ENCODE data around the gene FBXO33. TPM values are rescaled to one million over a fixed set of nuclear protein-coding genes. Genes with fewer than 3 reads are reported as not detected.

FBXO33 gene, protein sequence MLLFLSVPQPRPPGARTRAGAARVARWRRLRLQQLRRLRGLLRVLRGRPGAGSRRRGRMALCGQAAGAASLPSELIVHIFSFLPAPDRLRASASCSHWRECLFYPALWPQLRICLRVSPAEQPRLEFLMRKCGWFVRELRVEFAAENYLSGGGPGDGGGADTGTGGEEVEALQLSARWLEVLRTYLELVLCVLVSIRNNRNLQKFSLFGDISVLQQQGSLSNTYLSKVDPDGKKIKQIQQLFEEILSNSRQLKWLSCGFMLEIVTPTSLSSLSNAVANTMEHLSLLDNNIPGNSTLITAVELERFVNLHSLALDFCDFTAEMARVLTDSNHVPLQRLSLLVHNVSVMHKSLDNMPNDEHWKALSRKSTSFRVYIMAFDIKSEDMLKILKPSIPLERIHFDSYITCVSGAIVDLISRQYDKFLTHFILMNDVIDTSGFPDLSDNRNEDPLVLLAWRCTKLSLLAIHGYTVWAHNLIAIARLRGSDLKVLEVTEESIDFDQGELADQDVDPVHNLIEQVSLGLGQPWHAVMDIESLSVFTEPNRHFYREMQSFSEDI
- total RNA-seq: 10 to 100 TPM; 27.4 to 40.2 (median 33.5) TPM

DNA sequence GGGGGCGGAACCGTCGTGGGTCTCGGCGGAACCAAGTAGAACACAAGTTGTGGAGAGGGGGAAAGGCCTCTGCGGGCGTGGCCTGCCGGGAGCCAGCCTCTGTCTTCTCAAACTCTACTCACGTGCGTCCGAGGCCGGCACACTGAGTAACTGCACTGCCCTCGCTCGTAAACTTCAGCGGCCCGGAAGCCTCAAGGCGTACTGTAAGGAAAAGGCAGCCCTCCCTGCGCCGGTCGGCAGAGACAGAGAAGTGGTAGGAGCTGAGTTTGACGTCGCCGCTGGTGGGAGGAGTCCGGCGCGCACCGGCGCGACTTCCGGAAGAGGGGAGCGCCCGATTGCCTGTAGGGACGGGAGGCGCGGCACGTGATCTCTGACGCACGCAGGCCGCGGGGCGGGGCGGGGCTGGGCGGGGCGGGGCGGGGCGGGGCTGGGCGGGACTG lies at the start of gene FBXO33:
Gene FBXO33, minus strand, starts transcription at position 255 of the 440 bp plus-strand sequence. CDS start 271 bp downstream, outside the sequence.
- Histone ChIP-seq H3K4me3 (replicated peaks in 1 of 3) (peak within 1 kb of the TSS; percentile 85 to 92 (median 90)), H3K9me3 (no peaks in the 10 kb centered on the region), H3K36me3 (no peaks in the 10 kb centered on the region), H3K27ac (peak within 1 kb of the TSS; percentile 98 to 100 (median 98)), H3K27me3 (no peaks in the 10 kb centered on the region), H3K4me1 (peaks cover 29% of the 10 kb centered on the region in 2 donors)
- DNase-seq: peak; percentile 96
- WGBS, 2 donors: 0% methylated on average over 8 to 13 of the region's 47 CpGs
- TF ChIP-seq, protein P1, sequence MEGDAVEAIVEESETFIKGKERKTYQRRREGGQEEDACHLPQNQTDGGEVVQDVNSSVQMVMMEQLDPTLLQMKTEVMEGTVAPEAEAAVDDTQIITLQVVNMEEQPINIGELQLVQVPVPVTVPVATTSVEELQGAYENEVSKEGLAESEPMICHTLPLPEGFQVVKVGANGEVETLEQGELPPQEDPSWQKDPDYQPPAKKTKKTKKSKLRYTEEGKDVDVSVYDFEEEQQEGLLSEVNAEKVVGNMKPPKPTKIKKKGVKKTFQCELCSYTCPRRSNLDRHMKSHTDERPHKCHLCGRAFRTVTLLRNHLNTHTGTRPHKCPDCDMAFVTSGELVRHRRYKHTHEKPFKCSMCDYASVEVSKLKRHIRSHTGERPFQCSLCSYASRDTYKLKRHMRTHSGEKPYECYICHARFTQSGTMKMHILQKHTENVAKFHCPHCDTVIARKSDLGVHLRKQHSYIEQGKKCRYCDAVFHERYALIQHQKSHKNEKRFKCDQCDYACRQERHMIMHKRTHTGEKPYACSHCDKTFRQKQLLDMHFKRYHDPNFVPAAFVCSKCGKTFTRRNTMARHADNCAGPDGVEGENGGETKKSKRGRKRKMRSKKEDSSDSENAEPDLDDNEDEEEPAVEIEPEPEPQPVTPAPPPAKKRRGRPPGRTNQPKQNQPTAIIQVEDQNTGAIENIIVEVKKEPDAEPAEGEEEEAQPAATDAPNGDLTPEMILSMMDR (IDR thresholded peaks at IDR 0.05): no peak
- TF ChIP-seq POLR2A (IDR thresholded peaks at IDR 0.05): peak in 1 of 2 donors; percentile 35
- intact Hi-C loops (cut with DNase I): no loop called here

DNA sequence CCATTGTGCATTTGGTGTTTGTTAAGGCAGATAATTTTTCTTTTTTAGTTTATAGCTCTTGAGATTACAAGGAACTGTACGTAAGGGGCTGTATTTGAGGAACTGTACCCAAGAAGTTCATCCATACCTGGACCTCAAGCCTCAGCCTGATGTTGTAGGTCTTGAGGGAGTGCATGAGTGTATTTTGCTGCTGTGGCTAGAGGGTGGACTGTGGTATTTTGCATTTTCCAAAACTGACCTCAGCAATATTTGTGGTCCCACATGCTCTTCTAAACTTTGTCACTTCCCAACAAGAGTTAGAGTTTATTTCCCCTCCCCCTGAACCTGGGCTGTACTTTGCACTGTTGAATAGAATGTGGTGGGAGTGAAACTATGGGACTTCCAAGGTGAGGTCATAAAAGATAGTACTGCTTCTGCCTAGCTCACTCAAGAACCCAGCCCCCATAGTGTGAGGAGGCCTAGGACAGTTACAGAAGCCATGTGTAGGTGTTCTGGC lies 42.2 kb upstream of the FBXO33 start:
- TF ChIP-seq, protein P1 (IDR thresholded peaks at IDR 0.05): no peak
- no peak for TF ChIP-seq POLR2A (IDR thresholded peaks at IDR 0.05)
- no peaks in the 10 kb centered on the region for H3K4me1 ChIP-seq
- no peak overlapping the region for H3K27ac ChIP-seq
- no peak overlapping the region for H3K4me3 ChIP-seq (replicated peaks in 1 of 3)
- H3K27me3 ChIP-seq: no peaks in the 10 kb centered on the region
- DNase-seq: no peak
- no peaks in the 10 kb centered on the region for H3K9me3 ChIP-seq
- intact Hi-C loops (cut with DNase I): no loop called here
- 96 to 97% methylated on average over 1 of the region's 1 CpG for WGBS, 2 donors
- H3K36me3 ChIP-seq: no peaks in the 10 kb centered on the region

DNA sequence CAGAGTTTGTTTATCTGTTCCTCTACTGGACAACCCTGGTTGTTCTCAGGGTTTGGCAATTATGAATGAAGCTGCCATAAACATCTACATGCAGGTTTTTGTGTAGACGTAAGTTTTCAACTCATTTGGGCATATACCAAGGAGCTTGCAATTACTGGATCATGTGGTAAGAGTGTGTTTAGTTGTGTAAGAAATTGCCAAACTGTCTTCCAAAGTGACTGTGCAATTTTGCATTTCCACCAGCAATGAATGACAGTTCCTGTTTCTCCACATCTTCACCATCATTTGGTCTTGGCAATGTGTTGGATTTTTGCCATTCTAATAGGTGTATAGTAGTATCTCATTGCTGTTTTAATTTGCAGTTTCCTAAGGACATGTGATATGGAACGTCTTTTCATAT lies 39.8 kb upstream of the FBXO33 start:
- Histone ChIP-seq H3K27me3 (no peaks in the 10 kb centered on the region), H3K36me3 (no peaks in the 10 kb centered on the region), H3K27ac (no peak overlapping the region), H3K4me1 (no peaks in the 10 kb centered on the region), H3K4me3 (replicated peaks in 1 of 3) (no peak overlapping the region), H3K9me3 (no peaks in the 10 kb centered on the region)
- intact Hi-C loops (cut with DNase I): no loop called here
- TF ChIP-seq, protein P1 (IDR thresholded peaks at IDR 0.05): no peak
- TF ChIP-seq POLR2A (IDR thresholded peaks at IDR 0.05): no peak
- no peak for DNase-seq
- WGBS, 2 donors: 91 to 93% methylated on average over 2 of the region's 2 CpGs

DNA sequence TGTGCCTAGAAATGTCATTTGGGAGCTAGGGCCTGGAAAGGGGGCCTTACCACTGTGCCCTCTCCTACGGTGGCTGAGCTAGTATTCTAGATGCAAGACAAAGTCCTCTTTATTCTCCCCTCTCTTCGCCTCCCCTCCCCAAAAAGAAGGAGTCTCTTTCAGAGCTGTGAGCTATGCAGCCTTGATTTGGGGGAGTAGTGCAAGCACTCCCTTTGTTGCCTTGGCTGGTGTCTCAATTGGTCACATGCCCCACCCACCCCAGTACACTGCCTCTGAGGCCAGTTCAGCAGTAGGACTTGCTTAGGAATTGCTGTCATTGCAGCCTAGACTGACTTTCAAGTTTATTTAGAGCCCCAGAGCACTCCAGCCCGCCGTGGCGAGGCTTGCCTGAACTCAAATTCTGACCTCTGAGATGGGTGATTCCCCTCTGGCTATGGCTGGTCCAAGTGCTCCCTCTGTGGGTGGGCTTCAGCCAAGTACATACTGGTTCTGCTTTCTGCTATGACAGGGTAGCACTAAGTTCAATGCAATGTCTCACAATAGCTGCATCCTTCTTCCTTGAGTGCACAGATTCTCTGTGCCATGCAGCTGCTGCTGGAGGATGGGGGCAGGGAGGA lies 37.0 kb upstream of the FBXO33 start:
- Histone ChIP-seq H3K27me3 (no peaks in the 10 kb centered on the region), H3K36me3 (no peaks in the 10 kb centered on the region), H3K4me1 (no peaks in the 10 kb centered on the region), H3K4me3 (replicated peaks in 1 of 3) (no peak overlapping the region), H3K27ac (no peak overlapping the region), H3K9me3 (no peaks in the 10 kb centered on the region)
- DNase-seq: no peak
- no peak for TF ChIP-seq POLR2A (IDR thresholded peaks at IDR 0.05)
- TF ChIP-seq, protein P1 (IDR thresholded peaks at IDR 0.05): no peak
- intact Hi-C loops (cut with DNase I): no loop called here
- WGBS, 2 donors: 65% methylated on average over 5 of the region's 5 CpGs

All from thyroid gland (tissue), 4 donors.